Vagina (tissue), 2 donors: ENCODE data around the gene PLPPR4. TPM values are rescaled to one million over a fixed set of nuclear protein-coding genes. Genes with fewer than 3 reads are reported as not detected.
"Not testable (repeated sequence)": the region's sequence is repeated elsewhere in the genome, so short reads cannot be mapped to it uniquely, and the experiment has no call there.

ENCODE experiments used
- DNase-seq, 2 donors: peaks; one replicate each; pipeline ENCODE4 v3.0.0-alpha.2; 2017; ENCODE audit errors: extremely low spot score in 2 of 2
- H3K27ac ChIP-seq: fragments of 200-600 bp; sonication (generic); one replicate; pipeline ENCODE4 v1.5.1; 2019
- H3K27me3 ChIP-seq: fragments of 200-600 bp; sonication (generic); one replicate; pipeline ENCODE4 v1.5.1; 2019
- H3K36me3 ChIP-seq, 2 donors: fragments of 200-600 bp; sonication (generic); one replicate each; pipeline ENCODE4 v1.5.1; 2017 to 2019
- H3K4me1 ChIP-seq: fragments of 200-600 bp; sonication (generic); one replicate; pipeline ENCODE4 v1.5.1; 2019
- H3K4me3 ChIP-seq, 2 donors: fragments of 200-600 bp; sonication (generic); 1 replicate in 1 of 2; 2 replicates in 1 of 2; pipeline ENCODE4 v1.5.1; 2016 to 2019
- H3K9me3 ChIP-seq: fragments of 200-600 bp; sonication (generic); one replicate; pipeline ENCODE4 v1.5.1; 2019
- CTCF ChIP-seq, 3 experiments: fragments of 450-650 bp in 2 of 3; fragments of 200-600 bp in 1 of 3; sonication (generic) in 1 of 3; IDR thresholded peaks; one replicate each; pipeline ENCODE4 v1.5.1; 2017 to 2019; ENCODE audit warnings: antibody characterized with exemption in 3 of 3, mild to moderate bottlenecking in 2 of 3, moderate library complexity in 2 of 3
- POLR2A ChIP-seq, 2 donors: fragments of 450-650 bp; IDR thresholded peaks; one replicate each; pipeline ENCODE4 v1.6.1; 2017; ENCODE audit warnings: antibody characterized with exemption in 2 of 2, mild to moderate bottlenecking in 2 of 2, moderate library complexity in 2 of 2
- POLR2AphosphoS5 ChIP-seq, 2 donors: sonication (generic); formaldehyde crosslinking; IDR thresholded peaks; one replicate each; pipeline ENCODE4 v1.9.0; 2017; ENCODE audit warnings: antibody characterized with exemption in 2 of 2, mild to moderate bottlenecking in 2 of 2, low read depth in 1 of 2; ENCODE audit not compliant: insufficient read depth in 1 of 2
- intact Hi-C: fragments of 100-400 bp; cut with DNase I; formaldehyde crosslinking; loops from one replicate; pipeline ENCODE4 v1.15.1; 2023
- total RNA-seq: library from RNA; depleted of rRNA; stranded (reverse); fragments of >200 nt; gene quantifications from one replicate; pipeline ENCODE4 v1.2.3, GENCODE V29; 2016

PLPPR4 gene
- total RNA-seq, 1 donor from 2014 or later: 1.5 TPM

- DNase-seq: no peak
- TF ChIP-seq POLR2A (IDR thresholded peaks at IDR 0.05) (no peak), CTCF (IDR thresholded peaks at IDR 0.05) (no peak), POLR2AphosphoS5 (IDR thresholded peaks at IDR 0.05; ENCODE audit: insufficient read depth in 1 of 2, low read depth in 1 of 2) (no peak)
- no peak overlapping the region for H3K27ac ChIP-seq
- no peak overlapping the region for H3K4me3 ChIP-seq
- intact Hi-C loops: no loop called here
- no peaks in the 10 kb centered on the region for H3K4me1 ChIP-seq
- H3K36me3 ChIP-seq: no peaks in the 10 kb centered on the region
- H3K27me3 ChIP-seq: no peaks in the 10 kb centered on the region
- no peaks in the 10 kb centered on the region for H3K9me3 ChIP-seq
Measured at GRCh38 chr1:99247199-99247598, 17.1 kb upstream of the PLPPR4 start.

GRCh38 chr1:99250728-99251127 is 13.6 kb upstream of the PLPPR4 start:
- intact Hi-C loops: no loop called here
- H3K36me3 ChIP-seq: no peaks in the 10 kb centered on the region
- H3K4me3 ChIP-seq: no peak overlapping the region
- no peaks in the 10 kb centered on the region for H3K27me3 ChIP-seq
- H3K9me3 ChIP-seq: no peaks in the 10 kb centered on the region
- no peak for DNase-seq
- TF ChIP-seq POLR2A (IDR thresholded peaks at IDR 0.05) (no peak), POLR2AphosphoS5 (IDR thresholded peaks at IDR 0.05; ENCODE audit: insufficient read depth in 1 of 2, low read depth in 1 of 2) (no peak), CTCF (IDR thresholded peaks at IDR 0.05) (no peak)
- H3K27ac ChIP-seq: no peak overlapping the region
- H3K4me1 ChIP-seq: no peaks in the 10 kb centered on the region

DNA sequence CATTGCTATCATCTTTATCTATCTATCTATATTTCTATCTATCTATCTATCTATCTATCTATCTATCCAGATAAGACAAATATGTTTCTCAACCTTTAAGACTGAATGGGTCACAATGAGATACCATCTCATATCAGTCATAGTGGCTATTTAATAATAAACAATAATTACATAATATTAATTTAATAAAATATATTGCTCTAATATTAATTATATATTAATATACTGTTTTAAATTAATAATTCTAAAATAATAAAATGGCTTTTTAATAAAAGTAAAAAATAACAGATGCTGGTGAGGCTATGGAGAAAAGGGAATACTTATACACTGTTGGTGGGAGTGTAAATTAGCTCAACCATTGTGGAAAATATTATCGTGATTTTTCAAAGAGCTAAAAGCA is 13.0 kb upstream of the PLPPR4 start:
- intact Hi-C loops: no loop called here
- Histone ChIP-seq H3K36me3 (no peaks in the 10 kb centered on the region), H3K4me3 (no peak overlapping the region), H3K27ac (no peak overlapping the region), H3K4me1 (no peaks in the 10 kb centered on the region), H3K27me3 (no peaks in the 10 kb centered on the region), H3K9me3 (no peaks in the 10 kb centered on the region)
- TF ChIP-seq POLR2AphosphoS5 (IDR thresholded peaks at IDR 0.05; ENCODE audit: insufficient read depth in 1 of 2, low read depth in 1 of 2): no peak
- no peak for TF ChIP-seq POLR2A (IDR thresholded peaks at IDR 0.05)
- no peak for TF ChIP-seq CTCF (IDR thresholded peaks at IDR 0.05)
- no peak for DNase-seq

- Histone ChIP-seq H3K27ac (no peak overlapping the region), H3K9me3 (no peaks in the 10 kb centered on the region), H3K4me3 (no peak overlapping the region), H3K27me3 (no peaks in the 10 kb centered on the region), H3K36me3 (no peaks in the 10 kb centered on the region), H3K4me1 (no peaks in the 10 kb centered on the region)
- intact Hi-C loops: no loop called here
- no peak for TF ChIP-seq CTCF (IDR thresholded peaks at IDR 0.05)
- TF ChIP-seq POLR2AphosphoS5 (IDR thresholded peaks at IDR 0.05; ENCODE audit: insufficient read depth in 1 of 2, low read depth in 1 of 2): no peak
- TF ChIP-seq POLR2A (IDR thresholded peaks at IDR 0.05): no peak
- no peak for DNase-seq
Measured at GRCh38 chr1:99252630-99253029, 11.7 kb upstream of the PLPPR4 start.

DNA sequence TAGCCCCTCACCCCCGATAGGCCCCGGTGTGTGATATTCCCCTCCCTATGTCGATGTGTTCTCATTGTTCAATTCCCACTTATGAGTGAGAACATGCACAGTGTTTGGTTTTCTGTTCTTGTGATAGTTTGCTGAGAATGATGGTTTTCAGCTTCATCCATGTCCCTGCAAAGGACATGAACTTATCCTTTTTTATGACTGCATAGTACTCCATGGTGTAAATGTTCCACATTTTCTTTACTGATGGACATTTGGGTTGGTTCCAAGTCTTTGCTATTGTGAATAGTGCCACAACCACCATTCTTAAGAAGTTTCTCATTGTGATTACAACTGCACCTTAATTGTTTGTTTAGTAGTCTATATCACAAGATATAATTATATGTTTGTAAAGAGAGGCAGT is 3.9 kb upstream of the PLPPR4 start:
- intact Hi-C loops, H3K27ac ChIP-seq, H3K36me3 ChIP-seq, H3K4me3 ChIP-seq, H3K4me1 ChIP-seq, DNase-seq, H3K27me3 ChIP-seq, H3K9me3 ChIP-seq: not testable (repeated sequence)

DNA sequence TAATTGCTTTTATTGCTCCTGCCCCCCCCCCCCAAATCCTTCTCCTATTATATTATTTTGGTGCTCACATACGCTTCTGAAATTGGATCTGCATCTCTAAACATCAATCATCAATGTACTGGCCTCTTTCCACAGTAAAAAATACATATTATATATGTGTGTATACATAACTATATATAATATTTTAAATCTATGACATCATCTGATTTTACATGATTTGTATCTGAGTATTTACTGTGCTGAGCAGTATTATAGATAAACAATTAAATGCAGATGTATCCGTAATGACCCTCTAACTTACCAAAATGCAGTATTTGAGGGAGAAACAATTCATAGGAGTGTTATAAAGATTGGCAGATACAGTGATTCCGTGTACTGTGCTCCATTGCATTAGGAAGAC is 832 bp downstream of the PLPPR4 start:
- peak overlapping the region; percentile 39 to 45 for H3K4me3 ChIP-seq

More for the DNA sequence above, 832 bp downstream of the PLPPR4 start:
- Histone ChIP-seq H3K9me3 (no peaks in the 10 kb centered on the region), H3K27me3 (no peaks in the 10 kb centered on the region), H3K36me3 (no peaks in the 10 kb centered on the region), H3K27ac (no peak overlapping the region), H3K4me1 (peaks cover 8% of the 10 kb centered on the region)
- TF ChIP-seq POLR2AphosphoS5 (IDR thresholded peaks at IDR 0.05; ENCODE audit: insufficient read depth in 1 of 2, low read depth in 1 of 2) (no peak), CTCF (IDR thresholded peaks at IDR 0.05) (no peak), POLR2A (IDR thresholded peaks at IDR 0.05) (no peak)
- intact Hi-C loops: no loop called here
- no peak for DNase-seq
